ENCODE data around the gene EIF4G2.

- TF ChIP-seq CTCF (conservative IDR thresholded peaks at IDR 0.05; ENCODE audit: low read depth, low read length) (no peak), EZH2 (IDR thresholded peaks at IDR 0.05; ENCODE audit: low read length, unreplicated experiment) (no peak), EZH2phosphoT487 (IDR thresholded peaks at IDR 0.05; ENCODE audit: borderline replicate concordance, low read length) (no peak)
Measured at GRCh38 chr11:10808553-10809372, at the start of gene EIF4G2.

All from PC-3 (cell line).